D721Med (cell line): ENCODE results near the gene RHAG.

Experiments
- DNase-seq: peaks from one replicate; pipeline ENCODE4 v3.0.0; 2011; ENCODE audit warnings: low spot score; ENCODE audit not compliant: insufficient read length
- FAIRE-seq: peaks from 2 replicates; lab custom pipeline; 2011; peaks lifted over from hg19 to GRCh38; lab: Jason Lieb, UNC
- CTCF ChIP-seq: IDR thresholded peaks from 2 replicates; pipeline ENCODE4 v1.5.1; 2012; ENCODE audit warnings: mild to moderate bottlenecking, control low read depth; ENCODE audit not compliant: insufficient read depth; ENCODE audit errors: missing control alignments

Gene RHAG

DNA sequence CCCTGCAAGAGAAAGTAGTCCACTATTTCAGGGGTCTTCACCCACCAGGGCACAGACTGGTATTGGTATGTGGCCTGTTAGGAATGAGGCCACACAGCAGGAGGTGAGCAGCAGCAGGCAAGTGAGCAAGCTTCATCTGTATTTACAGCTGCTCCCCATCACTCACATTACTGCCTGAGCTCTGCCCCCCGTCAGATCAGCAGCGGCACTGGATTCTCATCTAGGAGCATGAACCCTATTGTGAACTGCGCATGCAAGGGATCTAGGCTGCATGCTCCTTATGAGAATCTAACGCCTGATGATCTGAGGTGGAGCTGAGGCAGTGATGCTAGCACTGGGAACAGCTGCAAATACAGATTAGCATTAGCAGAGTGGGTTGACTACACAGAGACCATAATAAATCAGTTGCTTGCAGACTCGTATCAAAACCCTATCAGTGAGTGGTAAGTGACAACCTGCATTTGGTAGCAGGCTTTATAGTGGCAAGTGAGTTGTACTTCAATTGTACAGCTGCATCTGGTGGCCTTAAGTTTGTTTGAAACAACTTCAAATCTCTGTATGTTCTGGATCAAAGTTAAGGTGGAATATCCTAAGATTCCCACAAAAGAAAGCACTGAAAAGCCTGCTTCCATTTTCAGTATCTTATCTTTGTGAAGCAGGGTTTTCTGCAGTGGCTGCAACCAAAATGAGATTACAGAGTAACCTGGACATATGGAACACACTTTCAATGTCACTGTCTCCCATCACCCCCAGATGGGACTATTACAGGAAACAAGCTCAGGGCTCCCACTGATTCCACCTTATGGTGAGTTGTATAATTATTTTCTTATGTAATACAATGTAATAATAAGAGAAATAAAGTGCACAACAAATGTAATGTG lies 73.4 kb downstream of the RHAG start:
- DNase-seq (no peak), FAIRE-seq (no peak)
- no peak for TF ChIP-seq CTCF

DNA sequence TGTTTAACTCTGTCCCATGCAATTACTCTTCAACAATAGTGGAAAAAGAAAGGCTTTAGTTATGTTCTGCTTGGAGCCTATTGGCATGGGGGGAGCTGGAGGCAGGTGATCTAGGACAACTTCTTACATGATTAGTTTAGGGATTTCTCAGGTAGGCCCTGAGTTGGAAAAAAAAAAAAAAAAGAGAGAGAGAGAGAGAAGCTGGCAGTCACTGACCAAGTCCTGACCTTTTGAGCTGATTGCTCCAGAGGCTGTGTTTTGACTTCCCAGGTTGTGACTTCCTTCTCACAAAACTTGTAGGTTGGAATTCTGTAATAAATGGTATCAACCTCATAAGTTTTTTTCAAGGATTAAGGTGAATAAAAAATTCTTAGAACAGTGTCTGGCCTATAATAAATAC lies 78.4 kb downstream of the RHAG start:
- no peak for TF ChIP-seq CTCF
- no peak for DNase-seq
- no peak for FAIRE-seq

- no peak for TF ChIP-seq CTCF
- FAIRE-seq (no peak), DNase-seq (no peak)
Observed at GRCh38 chr6:49557177-49557576, 79.5 kb downstream of the RHAG start.

DNA sequence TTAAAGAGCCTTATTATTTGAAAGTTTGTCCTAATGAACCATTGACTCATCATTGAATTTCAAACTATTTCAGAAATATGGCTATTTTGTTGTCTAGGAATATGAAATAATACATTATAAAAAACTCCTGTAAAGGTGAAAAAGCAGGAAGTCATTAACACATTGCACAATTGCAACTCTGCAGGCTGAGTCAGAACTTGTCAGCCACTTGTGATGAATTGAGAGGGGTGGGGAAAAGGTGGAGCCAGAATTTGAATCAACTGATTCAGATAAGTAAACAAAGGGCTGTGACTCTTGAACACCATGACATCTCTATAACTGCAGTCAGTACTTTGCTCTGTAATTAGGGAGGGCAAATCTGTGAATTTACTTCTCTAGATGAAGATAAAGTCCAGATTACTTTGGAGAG lies 80.2 kb downstream of the RHAG start:
- FAIRE-seq: no peak

GRCh38 chr6:49555951-49556350 lies 80.7 kb downstream of the RHAG start:
- DNase-seq (no peak), FAIRE-seq (no peak)
- TF ChIP-seq CTCF: no peak

More for the DNA sequence above, 80.2 kb downstream of the RHAG start:
- no peak for DNase-seq
- TF ChIP-seq CTCF: no peak
